Measurements from ENCODE around the gene PPL. TPM values are rescaled to one million over a fixed set of nuclear protein-coding genes. Genes with fewer than 3 reads are reported as not detected.

PPL gene
- total RNA-seq, 1 donor, result not detected

- no peaks in the 10 kb centered on the region for H3K27me3 ChIP-seq (ENCODE audit: insufficient read depth, low read length)
- H3K4me1 ChIP-seq (ENCODE audit: insufficient read depth, low read length), result no peaks in the 10 kb centered on the region
- H3K4me3 ChIP-seq (ENCODE audit: low read length), result no peak overlapping the region
- no peaks in the 10 kb centered on the region for H3K9me3 ChIP-seq (ENCODE audit: low read depth, low read length)
Observed at GRCh38 chr16:4882000-4882632, 54.8 kb downstream of the PPL start.

GRCh38 chr16:4880006-4880580, 56.9 kb downstream of the PPL start:
- no peaks in the 10 kb centered on the region for H3K4me1 ChIP-seq (ENCODE audit: insufficient read depth, low read length)
- H3K4me3 ChIP-seq (ENCODE audit: low read length), result no peak overlapping the region
- H3K9me3 ChIP-seq (ENCODE audit: low read depth, low read length), result no peaks in the 10 kb centered on the region
- H3K27me3 ChIP-seq (ENCODE audit: insufficient read depth, low read length), result no peaks in the 10 kb centered on the region

- no peaks in the 10 kb centered on the region for H3K4me1 ChIP-seq (ENCODE audit: insufficient read depth, low read length)
- no peaks in the 10 kb centered on the region for H3K9me3 ChIP-seq (ENCODE audit: low read depth, low read length)
- no peak overlapping the region for H3K4me3 ChIP-seq (ENCODE audit: low read length)
- H3K27me3 ChIP-seq (ENCODE audit: insufficient read depth, low read length), result no peaks in the 10 kb centered on the region
Observed at GRCh38 chr16:4879049-4879448, 57.9 kb downstream of the PPL start.

- Histone ChIP-seq H3K9me3 (ENCODE audit: low read depth, low read length) (no peaks in the 10 kb centered on the region), H3K4me1 (ENCODE audit: insufficient read depth, low read length) (no peaks in the 10 kb centered on the region), H3K27me3 (ENCODE audit: insufficient read depth, low read length) (no peaks in the 10 kb centered on the region), H3K4me3 (ENCODE audit: low read length) (no peak overlapping the region)
Observed at GRCh38 chr16:4877380-4877685, 59.6 kb downstream of the PPL start.

- H3K9me3 ChIP-seq (ENCODE audit: low read depth, low read length), result no peaks in the 10 kb centered on the region
- H3K4me1 ChIP-seq (ENCODE audit: insufficient read depth, low read length), result no peaks in the 10 kb centered on the region
- H3K4me3 ChIP-seq (ENCODE audit: low read length), result no peak overlapping the region
- H3K27me3 ChIP-seq (ENCODE audit: insufficient read depth, low read length), result no peaks in the 10 kb centered on the region
Observed at GRCh38 chr16:4876646-4877379, 60.1 kb downstream of the PPL start.

- no peaks in the 10 kb centered on the region for H3K9me3 ChIP-seq (ENCODE audit: low read depth, low read length)
- H3K4me3 ChIP-seq (ENCODE audit: low read length), result no peak overlapping the region
- H3K27me3 ChIP-seq (ENCODE audit: insufficient read depth, low read length), result no peaks in the 10 kb centered on the region
- H3K4me1 ChIP-seq (ENCODE audit: insufficient read depth, low read length), result no peaks in the 10 kb centered on the region
Observed at GRCh38 chr16:4874666-4875065, 62.3 kb downstream of the PPL start.

GRCh38 chr16:4873091-4873490, 63.9 kb downstream of the PPL start:
- Histone ChIP-seq H3K27me3 (ENCODE audit: insufficient read depth, low read length) (no peaks in the 10 kb centered on the region), H3K9me3 (ENCODE audit: low read depth, low read length) (no peaks in the 10 kb centered on the region), H3K4me1 (ENCODE audit: insufficient read depth, low read length) (no peaks in the 10 kb centered on the region), H3K4me3 (ENCODE audit: low read length) (no peak overlapping the region)

GRCh38 chr16:4871071-4871470, 65.9 kb downstream of the PPL start:
- H3K9me3 ChIP-seq (ENCODE audit: low read depth, low read length), result no peaks in the 10 kb centered on the region
- H3K4me1 ChIP-seq (ENCODE audit: insufficient read depth, low read length), result no peaks in the 10 kb centered on the region
- no peaks in the 10 kb centered on the region for H3K27me3 ChIP-seq (ENCODE audit: insufficient read depth, low read length)
- no peak overlapping the region for H3K4me3 ChIP-seq (ENCODE audit: low read length)

- H3K9me3 ChIP-seq (ENCODE audit: low read depth, low read length), result no peaks in the 10 kb centered on the region
- no peaks in the 10 kb centered on the region for H3K27me3 ChIP-seq (ENCODE audit: insufficient read depth, low read length)
- no peaks in the 10 kb centered on the region for H3K4me1 ChIP-seq (ENCODE audit: insufficient read depth, low read length)
- H3K4me3 ChIP-seq (ENCODE audit: low read length), result no peak overlapping the region
Observed at GRCh38 chr16:4870138-4870671, 66.7 kb downstream of the PPL start.

GRCh38 chr16:4869147-4869805, 67.7 kb downstream of the PPL start:
- H3K4me1 ChIP-seq (ENCODE audit: insufficient read depth, low read length), result no peaks in the 10 kb centered on the region
- H3K4me3 ChIP-seq (ENCODE audit: low read length), result no peak overlapping the region
- no peaks in the 10 kb centered on the region for H3K27me3 ChIP-seq (ENCODE audit: insufficient read depth, low read length)
- H3K9me3 ChIP-seq (ENCODE audit: low read depth, low read length), result no peaks in the 10 kb centered on the region

GRCh38 chr16:4868535-4868934, 68.4 kb downstream of the PPL start:
- no peaks in the 10 kb centered on the region for H3K27me3 ChIP-seq (ENCODE audit: insufficient read depth, low read length)
- no peak overlapping the region for H3K4me3 ChIP-seq (ENCODE audit: low read length)
- no peaks in the 10 kb centered on the region for H3K9me3 ChIP-seq (ENCODE audit: low read depth, low read length)
- peaks cover 5% of the 10 kb centered on the region for H3K4me1 ChIP-seq (ENCODE audit: insufficient read depth, low read length)

- no peaks in the 10 kb centered on the region for H3K9me3 ChIP-seq (ENCODE audit: low read depth, low read length)
- H3K4me3 ChIP-seq (ENCODE audit: low read length), result no peak overlapping the region
- H3K4me1 ChIP-seq (ENCODE audit: insufficient read depth, low read length), result peaks cover 8% of the 10 kb centered on the region
- no peaks in the 10 kb centered on the region for H3K27me3 ChIP-seq (ENCODE audit: insufficient read depth, low read length)
Observed at GRCh38 chr16:4868026-4868425, 68.9 kb downstream of the PPL start.

- Histone ChIP-seq H3K4me1 (ENCODE audit: insufficient read depth, low read length) (peaks cover 8% of the 10 kb centered on the region), H3K4me3 (ENCODE audit: low read length) (no peak overlapping the region), H3K27me3 (ENCODE audit: insufficient read depth, low read length) (no peaks in the 10 kb centered on the region), H3K9me3 (ENCODE audit: low read depth, low read length) (no peaks in the 10 kb centered on the region)
Observed at GRCh38 chr16:4866586-4866985, 70.4 kb downstream of the PPL start.

- H3K27me3 ChIP-seq (ENCODE audit: insufficient read depth, low read length), result no peaks in the 10 kb centered on the region
- no peak overlapping the region for H3K4me3 ChIP-seq (ENCODE audit: low read length)
- H3K4me1 ChIP-seq (ENCODE audit: insufficient read depth, low read length), result peaks cover 8% of the 10 kb centered on the region
- H3K9me3 ChIP-seq (ENCODE audit: low read depth, low read length), result no peaks in the 10 kb centered on the region
Observed at GRCh38 chr16:4865231-4865860, 71.6 kb downstream of the PPL start.

GRCh38 chr16:4864728-4865127, 72.2 kb downstream of the PPL start:
- H3K4me3 ChIP-seq (ENCODE audit: low read length), result no peak overlapping the region
- H3K9me3 ChIP-seq (ENCODE audit: low read depth, low read length), result no peaks in the 10 kb centered on the region
- peaks cover 8% of the 10 kb centered on the region for H3K4me1 ChIP-seq (ENCODE audit: insufficient read depth, low read length)
- no peaks in the 10 kb centered on the region for H3K27me3 ChIP-seq (ENCODE audit: insufficient read depth, low read length)
